Thyroid gland (tissue), 4 donors: Measurements from ENCODE around the gene ELL.

Experiments used
- CTCF ChIP-seq, 6 experiments: fragments of 200-600 bp in 3 of 6; fragments of 450-650 bp in 3 of 6; sonication (generic) in 3 of 6; IDR thresholded peaks; one replicate each; pipeline ENCODE4 v1.5.1; 2016 to 2019; ENCODE audit warnings: antibody characterized with exemption in 6 of 6, mild to moderate bottlenecking in 2 of 6, inconsistent platforms in 1 of 6, moderate library complexity in 1 of 6
- POLR2A ChIP-seq, 2 donors: fragments of 450-650 bp; IDR thresholded peaks; one replicate each; pipeline ENCODE4 v1.6.1; 2017; ENCODE audit warnings: antibody characterized with exemption in 2 of 2, mild to moderate bottlenecking in 2 of 2, moderate library complexity in 1 of 2

GRCh38 chr19:18416778-18417249 is 105.1 kb downstream of the ELL start:
- TF ChIP-seq POLR2A (IDR thresholded peaks at IDR 0.05) (no peak), CTCF (IDR thresholded peaks at IDR 0.05) (no peak)
